SIG-M5 treated with dmso at 0.1 percent for 504 hours (cell line): Measurements from ENCODE around the gene RAB8A.

ENCODE experiments used
- DNase-seq: peaks from one replicate; lab custom pipeline; 2025; ENCODE audit not compliant: unreplicated experiment; lab: John Stamatoyannopoulos, UW

The RAB8A gene

DNA sequence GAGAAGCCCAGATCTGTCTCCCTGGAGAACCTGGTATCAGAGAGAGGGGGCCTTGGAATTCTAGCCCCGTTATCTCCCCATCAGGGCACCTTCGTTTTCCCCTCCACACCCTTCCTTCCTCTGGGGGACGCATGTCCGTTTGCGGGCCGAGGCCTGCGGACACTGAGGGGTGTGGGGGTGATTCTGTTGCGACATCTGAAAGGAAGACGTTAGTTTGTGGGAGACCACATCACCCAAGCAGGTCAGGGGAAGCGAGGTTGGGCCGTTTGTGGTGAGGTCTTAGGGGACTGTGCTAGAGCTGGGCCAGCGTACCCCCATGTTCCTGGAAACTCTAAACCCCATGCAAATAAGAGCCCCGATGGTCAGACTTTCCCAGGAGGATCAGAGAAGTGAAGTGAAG, 28.1 kb downstream of the RAB8A start:
- DNase-seq, result peak; percentile 84

DNA sequence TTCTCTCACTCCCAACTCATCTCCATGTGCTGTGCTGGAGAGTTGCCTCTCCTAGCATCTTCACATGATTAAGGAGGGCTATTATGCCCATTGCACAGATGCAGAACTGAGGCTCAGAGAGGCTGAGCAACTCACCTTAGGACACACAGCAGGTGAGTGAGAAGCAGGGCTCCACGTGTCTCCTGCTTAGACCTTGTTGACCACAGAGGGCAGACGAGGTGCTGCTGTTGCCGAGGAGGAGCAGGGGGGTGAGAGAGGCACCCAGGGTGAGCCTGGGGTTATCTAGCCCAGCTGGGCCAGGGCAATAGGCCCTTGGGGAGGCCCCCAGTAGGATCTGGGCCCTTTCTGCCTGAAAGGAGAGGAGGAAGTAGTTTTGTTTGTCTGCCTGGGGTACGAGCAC, 29.4 kb downstream of the RAB8A start:
- peak; percentile 80 for DNase-seq

DNA sequence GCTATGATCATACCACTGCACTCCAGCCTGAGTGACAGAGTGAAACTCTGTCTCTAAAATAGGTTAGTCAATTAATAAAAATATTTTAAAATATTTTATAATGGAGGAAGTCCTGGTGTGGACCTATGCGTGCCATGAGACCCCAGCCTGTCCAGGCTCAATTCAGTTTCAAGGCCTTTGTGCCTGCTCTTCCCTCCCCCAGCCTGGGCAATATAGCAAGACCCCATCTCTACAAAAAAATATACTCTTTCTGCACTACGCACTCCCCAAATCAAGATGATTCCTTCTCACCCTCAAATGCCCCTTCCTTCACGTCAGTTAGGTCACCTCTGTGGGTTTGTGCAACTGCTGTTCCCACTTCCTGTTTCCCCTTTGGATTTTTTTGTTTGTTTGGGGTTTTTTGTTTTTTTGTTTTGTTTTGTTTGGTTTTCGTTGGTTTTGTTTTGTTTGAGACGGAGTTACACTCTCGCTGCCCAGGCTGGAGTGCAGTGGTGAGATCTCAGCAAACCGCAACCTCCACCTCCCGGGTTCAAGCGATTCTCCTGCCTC, 30.4 kb downstream of the RAB8A start:
- peak; percentile 59 for DNase-seq

DNA sequence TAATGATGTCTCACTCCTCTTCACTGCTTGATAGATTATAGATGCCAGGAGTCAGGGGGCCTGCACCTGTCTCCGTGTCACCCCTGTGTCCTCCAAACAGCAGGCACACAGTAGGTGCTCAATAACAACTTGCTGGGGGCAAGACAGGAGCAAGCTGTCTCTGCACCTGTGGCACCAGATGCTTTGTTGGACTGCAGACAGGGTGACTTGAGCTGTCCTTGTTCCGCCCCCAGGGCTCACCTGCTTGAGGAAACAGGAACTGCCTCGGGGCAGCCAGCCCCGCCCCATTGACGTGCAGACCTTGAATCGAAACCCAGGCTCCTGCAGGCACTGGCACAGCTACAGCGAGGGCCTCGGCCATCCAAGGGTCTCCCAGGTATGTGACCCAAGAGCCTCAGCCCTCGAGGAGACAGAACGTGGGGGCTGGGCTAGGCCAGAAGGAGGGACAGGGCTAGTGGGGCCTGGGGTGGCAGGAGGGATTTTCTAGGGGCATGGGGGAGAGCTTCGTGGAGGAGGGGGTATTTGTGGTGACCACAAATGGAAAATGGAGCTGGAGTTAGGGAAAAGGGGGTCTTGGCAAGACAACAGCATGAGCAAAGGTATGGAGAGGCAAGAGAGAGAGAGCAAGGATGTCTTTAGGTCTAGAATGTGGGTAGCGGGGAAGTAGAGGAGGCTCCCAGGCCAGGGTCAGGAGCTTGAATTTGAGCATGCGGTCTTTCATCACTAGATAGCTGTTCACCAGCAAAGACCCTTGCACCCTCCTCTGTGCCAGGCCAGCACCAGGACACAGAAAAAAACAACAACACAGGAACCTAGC, 31.9 kb downstream of the RAB8A start, which contains the start of gene HSH2D:
Gene HSH2D, plus strand, starts transcription at position 287 of the 817 bp plus-strand sequence. CDS start 5,066 bp downstream, outside the sequence.
- peak; percentile 87 for DNase-seq

DNA sequence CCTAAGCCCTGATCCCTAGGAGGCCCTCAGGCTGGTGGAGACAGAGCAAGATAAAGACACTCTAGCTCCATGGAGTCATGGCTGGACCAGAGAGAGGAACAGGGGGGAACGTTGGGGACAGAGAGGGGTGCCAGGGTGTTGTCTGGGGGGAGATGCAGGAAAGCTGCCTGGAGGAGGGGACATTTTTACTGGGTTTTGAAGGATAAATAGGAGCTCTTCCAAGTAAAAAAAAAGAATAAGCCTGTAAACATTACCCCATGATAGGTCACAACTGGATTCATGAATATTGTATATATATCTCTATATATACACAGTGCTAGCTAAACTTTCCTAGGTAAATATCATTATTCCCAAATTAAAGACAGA, 32.5 kb downstream of the RAB8A start:
- DNase-seq, result no peak

DNA sequence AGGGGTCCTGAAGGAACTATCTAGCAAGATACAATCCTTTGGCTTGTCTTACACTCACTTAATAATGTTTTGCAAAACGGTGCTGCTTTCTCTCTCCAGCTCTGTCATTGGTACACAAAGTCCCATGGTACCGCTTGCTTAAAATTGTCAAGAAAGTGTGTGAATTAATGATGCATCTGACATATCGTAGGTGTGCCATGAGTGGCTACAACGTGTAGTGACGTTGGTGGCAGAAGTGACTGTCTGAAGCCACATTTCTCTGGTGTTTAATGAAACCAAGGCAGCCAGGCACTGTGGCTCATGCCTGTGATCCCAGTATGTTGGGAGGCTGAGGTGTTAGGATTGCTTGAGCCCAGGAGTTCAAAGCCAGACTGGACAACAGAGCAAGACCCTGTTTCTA, 34.4 kb downstream of the RAB8A start:
- DNase-seq, result no peak

DNA sequence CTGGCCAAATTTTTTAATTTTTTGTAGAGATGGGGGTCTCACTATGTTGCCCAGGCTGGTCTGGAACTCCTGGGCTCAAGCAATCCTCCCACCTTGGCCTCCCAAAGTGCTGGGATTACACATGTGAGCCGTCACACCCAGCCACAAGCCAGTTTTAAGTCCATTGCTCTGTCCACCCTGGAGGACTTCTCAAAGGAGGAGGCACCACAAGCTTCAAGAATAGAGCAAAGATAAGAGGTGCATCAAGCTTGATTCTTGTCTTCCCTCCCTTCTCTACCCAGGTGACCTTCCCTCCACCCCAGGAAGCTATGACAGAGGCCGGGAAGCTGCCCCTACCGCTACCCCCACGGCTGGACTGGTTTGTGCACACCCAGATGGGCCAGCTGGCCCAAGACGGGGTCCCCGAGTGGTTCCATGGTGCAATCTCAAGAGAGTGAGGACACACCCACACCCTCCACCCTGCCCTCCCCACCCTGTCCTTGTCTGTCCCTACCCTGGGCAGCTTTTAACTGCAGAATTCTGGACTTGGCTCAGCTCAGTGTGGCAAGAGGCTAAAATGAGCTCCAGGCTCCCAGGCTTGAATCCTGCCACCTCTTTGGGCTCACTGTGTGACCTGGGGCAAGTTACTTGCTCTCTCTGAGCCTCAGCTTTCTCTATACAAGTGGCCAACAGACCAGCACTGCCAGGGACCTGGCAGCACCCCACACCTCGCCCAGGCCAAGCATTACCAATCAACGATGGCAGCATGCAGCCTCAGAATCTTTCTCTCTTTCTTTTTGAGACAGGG, 36.9 kb downstream of the RAB8A start:
- peak; percentile 49 for DNase-seq

DNA sequence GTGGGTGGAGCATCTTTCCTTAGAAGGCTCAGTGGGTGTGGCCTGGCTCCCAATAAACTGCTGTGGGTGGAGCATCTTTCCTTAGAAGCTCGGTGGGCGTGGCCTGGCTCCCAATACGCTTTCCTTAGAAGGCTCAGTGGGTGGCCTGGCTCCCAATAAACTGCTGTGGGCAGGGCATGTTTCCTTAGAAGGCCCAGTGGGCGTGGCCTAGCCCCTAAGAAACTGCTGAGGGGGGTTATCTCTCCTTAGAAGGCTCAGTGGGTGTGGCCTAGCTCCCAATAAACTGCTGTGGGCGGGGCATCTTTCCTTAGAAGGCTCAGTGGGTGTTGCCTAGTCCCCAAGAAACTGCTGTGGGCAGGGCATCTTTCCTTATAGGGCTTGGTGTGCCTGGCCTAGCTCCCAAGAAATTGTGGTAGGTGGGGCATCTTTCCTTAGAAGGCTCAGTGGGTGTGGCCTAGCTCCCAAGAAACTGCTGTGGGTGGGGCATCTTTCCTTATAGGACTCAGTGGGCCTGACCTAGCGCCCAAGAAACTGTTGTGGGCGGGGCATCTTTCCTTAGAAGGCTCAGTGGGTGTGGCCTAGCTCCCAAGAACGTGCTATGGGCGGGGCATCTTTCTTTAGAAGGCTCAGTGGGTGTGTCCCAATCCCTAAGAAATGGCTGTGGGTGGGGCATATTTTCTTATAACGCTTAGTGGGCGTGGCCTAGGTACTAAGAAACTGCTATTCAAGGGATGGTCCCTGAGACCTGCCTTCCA, 42.1 kb downstream of the RAB8A start:
- peak; percentile 61 for DNase-seq

DNA sequence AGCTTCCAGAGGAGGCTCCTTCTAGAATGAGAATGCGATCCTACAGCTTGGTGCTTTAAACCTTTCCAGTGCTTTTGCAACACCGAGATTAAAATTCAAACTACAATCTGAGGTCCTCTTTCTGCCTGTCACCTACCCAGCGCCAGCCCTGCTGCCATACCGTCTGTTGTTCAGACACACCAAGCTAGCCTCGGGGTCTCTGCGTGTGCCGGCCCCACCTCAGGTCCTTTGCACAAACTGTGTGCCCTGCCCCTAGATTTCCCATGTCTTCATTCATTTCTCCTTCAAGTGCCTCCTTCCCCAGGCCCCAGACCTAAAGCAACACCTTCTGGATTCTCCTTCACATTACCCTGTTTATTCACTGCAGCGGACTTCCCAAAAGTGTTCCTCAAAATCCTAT, 42.9 kb downstream of the RAB8A start:
- DNase-seq, result no peak

DNA sequence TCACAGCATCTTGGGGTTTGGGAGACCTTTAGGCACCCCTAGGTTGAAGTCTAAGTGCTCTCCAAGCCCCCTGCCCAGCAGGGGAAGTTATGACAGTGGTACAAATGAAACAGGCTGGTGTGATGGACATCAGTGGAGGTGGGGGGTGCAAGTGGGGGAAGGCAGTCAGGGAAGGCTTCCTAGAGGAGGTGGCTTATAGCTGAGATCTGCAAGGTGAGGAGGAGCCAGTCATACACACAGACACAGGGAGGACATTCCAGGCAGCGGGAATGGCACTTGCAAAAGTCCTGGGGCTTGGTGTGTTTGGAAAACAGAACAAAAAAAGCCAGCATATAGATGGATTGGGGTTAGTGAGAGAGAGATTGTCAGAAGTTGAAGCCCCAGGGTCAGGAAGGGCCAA, 43.4 kb downstream of the RAB8A start:
- DNase-seq, result no peak

DNA sequence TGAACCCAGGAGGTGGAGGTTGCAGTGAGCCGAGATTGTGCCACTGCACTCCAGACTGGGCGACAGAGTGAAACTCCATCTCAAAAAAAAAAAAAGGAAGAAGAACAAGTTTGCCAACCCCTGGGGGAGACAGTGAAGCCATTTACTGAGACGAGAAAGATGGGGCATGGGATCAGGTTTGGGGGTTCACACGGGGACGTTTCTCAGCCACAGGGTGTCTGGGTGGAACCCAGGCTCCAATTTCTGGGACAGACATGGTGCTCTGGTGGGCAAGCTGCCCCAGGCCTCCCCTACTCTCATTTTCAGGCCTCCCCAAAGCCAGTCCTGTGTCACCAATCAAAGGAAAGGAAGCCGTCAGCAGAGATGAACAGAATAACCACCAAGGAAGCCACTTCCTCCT, 45.2 kb downstream of the RAB8A start:
- DNase-seq, result no peak

DNA sequence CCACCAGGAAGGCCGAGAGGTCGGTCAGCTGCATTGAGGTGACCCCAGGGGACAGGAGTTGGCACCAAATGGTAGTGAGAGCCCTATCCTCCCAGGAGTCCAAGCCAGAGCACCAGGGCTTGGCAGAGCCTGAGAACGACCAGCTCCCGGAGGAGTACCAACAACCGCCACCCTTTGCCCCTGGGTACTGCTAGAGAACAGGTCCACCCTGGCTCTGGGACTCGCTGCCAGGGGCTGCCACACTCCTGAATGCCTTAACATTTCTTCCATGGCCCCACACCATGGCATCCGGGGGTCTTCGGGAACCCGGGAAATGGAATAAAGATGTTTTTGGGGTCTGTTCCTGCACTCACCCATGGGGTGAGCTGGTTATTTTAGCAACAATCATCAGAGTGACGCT, 45.9 kb downstream of the RAB8A start:
- DNase-seq, result no peak

DNA sequence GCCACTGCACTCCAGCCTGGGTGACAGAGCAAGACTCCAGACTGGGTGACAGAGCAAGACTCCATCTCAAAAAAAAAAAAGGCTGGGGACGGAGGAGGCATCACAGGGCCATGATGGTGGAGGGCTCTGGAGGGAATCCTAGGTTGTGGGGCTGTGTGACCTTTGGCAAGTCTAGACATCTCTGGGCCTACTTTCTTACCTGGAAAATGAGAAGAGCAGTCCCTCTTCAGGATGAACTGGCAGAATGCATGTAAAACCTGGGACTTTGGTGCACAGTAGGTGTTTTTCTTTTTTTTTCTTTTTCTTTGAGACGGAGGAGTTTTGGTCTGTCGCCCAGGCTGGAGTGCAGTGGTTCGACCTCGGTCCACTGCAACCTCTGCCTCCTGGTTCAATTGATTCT, 48.0 kb downstream of the RAB8A start:
- no peak for DNase-seq

DNA sequence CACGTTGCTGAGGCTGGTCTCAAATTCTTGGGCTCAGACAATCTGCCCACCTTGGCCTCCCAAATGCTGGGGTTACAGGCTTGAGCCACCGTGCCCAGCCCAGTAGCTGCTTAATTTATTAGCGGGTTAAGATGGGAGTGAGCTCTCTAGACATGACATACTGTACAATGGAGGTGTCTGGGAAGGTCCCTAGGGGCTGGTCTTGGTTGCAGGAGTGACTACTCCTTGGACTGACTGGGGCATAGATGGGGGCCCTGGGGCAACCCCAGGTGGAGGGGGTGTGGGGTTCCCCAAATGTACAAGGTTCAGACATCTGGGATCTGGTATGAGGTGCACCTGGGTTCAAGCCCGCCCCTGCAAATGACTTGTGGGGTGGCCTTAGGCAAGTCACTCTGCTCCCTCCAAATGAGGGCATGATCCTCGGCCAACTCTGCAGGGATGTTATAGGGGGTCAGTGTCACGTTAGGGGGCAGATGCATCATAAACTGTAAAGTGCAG, 48.8 kb downstream of the RAB8A start:
- no peak for DNase-seq

DNA sequence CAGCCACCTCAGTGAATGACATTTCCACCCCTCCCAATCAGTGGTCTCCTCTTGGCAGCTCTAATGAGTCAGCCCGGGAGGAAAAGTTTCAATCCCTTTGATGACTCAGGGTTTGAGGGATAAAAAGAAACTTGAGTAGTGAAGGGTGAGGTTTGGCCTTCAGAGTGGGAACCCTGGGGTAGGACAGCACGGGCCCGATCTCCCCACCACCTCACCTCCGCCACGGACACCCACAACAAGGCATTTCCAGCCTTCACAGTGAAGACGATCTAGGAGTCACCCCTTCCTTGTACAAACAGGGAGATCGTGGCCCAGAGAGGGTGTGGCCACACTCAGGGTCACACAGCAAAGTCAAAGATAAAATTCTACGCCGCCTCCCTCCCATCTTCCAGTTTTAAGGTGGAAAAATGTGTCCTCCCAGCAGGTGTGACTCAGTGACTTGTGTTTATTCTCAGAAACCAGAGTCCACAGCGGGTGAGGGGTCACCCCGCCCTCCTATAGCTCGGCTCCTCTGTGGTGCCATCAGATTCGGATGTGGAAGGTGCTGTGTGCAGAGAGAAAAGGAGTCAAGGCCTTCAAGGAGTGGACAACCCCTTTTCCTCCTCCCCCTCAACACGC, 49.4 kb downstream of the RAB8A start:
- DNase-seq, result peak; percentile 40

DNA sequence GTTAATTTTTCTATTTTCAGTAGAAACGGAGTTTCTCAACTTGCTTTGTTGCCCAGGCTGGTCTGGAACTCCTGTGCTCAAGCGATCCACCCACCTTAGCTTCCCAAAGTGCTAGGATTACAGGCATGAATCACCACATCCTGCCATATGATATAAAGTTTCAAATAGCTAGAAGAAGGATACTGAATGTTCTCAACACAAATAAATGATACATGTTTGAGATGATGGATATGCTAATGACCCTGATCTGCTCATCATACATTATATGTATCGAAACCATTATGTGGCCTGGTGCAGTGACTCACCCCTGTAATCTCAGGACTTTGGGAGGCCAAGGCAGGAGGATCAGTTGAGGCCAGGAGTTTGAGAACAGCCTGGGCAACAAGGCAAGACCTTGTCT, 50.2 kb downstream of the RAB8A start:
- DNase-seq, result no peak

DNA sequence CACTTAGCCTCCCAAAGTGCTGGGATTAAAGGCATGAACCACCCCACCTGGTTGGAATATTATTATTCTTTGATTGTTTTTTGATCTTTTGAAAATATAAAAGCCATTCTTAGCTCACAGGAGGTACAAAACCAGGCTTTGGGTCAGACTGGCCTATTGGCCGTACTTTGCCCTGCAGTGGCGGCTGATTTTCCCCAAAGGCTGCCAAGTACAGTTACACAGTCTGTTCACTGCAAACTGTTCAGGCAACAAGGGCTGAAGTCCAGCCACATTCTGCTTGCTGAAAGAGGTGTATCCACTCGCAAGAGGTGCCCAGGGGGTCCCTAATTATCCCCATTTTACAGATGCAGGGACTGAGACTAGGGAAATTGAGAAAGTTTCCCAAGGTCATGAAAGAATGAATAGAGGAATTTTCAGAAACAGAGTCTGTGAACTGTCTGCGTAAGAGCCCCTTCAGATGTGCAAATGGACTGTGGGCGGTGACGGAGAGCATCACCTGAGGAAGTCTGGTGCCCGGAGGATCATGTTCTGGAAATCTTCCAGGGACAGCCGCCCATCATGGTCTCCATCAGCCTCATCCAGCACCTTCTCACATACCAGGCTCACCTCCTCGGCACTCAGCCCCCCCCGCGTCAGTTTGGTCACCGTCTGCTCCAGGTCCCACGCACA, 52.7 kb downstream of the RAB8A start:
- DNase-seq, result no peak

DNA sequence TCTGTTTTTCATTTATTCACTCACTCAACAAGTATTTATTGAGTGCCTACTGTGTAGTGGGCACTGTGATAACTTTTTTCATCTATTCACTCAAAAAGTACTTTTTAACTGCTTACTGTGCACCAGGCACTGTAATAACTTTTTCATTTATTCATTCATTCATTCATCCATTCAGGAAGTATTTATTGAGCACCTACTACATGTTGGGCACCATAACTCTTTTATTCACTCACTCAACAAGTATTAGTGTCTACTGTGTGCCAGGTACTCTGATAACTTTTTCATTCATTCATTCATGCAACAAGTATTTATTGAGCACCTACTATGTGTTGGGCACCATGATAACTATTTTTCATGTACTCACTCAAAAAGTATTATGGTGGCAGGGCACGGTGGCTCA, 54.7 kb downstream of the RAB8A start:
- DNase-seq, result no peak

DNA sequence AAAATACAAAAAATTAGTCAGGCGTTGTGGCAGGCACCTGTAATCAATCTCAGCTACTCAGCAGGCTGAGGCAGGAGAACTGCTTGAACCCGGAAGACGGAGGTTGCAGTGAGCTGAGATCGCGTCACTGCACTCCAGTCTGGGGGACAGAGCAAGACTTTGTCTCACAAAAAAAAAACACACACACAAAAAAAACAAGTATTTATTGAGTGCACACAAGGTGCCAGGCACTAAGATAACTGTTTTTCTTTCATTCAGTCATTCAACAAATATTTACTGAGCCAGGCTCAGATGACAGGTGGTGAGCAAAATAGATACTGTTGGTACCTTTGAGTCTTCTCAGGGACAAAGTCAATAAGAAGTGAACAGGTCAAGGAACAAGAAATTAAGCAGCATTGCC, 55.4 kb downstream of the RAB8A start:
- DNase-seq, result no peak

DNA sequence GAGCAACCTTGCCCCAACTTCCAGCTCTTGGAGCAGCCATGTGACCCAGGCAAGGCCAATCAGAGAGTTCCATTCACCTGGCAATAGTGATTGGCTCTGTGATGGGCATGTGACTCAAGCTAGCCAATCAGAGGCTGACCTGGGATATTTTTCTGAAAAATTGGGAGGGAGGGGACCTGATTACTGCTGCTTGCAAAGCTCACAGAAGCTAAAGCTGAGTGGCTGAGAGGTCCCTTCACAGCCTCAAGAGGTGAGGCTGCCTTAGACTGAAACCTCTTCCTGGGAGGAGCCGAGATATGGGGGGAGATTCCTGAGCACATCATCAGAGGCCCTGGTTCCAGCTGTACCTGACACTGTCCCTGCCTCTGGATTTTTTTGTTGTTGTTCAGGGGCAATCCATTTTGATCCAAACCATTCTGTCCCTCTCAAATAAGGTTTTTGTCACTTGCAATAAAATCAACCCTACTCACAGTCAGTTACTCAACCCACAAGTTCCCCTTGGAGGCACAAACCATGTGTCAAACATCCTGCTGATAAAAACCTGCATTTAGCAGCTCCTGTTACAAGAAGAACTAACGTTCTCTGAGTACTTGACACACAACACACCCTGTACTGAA, 56.9 kb downstream of the RAB8A start:
- DNase-seq, result peak; percentile 88
